ENCODE data around the gene MED12L. TPM values are rescaled to one million over a fixed set of nuclear protein-coding genes. Genes with fewer than 3 reads are reported as not detected.

MED12L gene
- total and polyA plus RNA-seq, 5 donors = 0.25 to 1.2 (median 0.71) TPM

GRCh38 chr3:151119188-151119587 lies 33.7 kb downstream of the MED12L start:
- 88% methylated on average over 2 of the region's 2 CpGs for WGBS
- ATAC-seq (no peak), DNase-seq (no peak)
- no peak overlapping the region for H3K4me3 ChIP-seq (ENCODE audit: low read length)
- H3K27me3 ChIP-seq (ENCODE audit: control insufficient read depth, insufficient read depth) = no peaks in the 10 kb centered on the region
- no peaks in the 10 kb centered on the region for H3K9me3 ChIP-seq (ENCODE audit: control insufficient read depth, low read length)
- H3K4me1 ChIP-seq (ENCODE audit: control insufficient read depth, insufficient read depth, low read length) = no peaks in the 10 kb centered on the region
- intact Hi-C loops (cut with DNase I) = no loop called here
- no peak overlapping the region for H3K27ac ChIP-seq (ENCODE audit: low read length)

DNA sequence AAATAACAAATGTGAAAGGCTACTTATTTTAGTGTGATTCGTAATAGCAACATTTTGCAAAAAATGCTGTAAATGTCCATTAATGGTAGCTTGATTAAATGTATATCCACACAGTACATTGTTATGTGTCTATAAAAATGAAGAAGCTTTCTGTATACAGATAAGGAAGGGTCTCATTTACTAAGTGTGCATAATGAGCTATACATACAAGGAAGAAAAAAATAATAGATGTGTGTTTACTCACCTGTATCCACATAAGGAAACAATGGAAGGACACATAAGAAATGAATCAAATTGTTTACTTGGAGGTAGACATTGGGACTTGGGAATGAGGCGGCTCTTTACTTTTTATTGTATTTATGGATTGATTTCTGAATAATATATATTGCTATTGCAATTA lies 34.9 kb downstream of the MED12L start:
- ATAC-seq = no peak
- H3K9me3 ChIP-seq (ENCODE audit: control insufficient read depth, low read length) = no peaks in the 10 kb centered on the region
- H3K4me3 ChIP-seq (ENCODE audit: low read length) = no peak overlapping the region
- H3K27ac ChIP-seq (ENCODE audit: low read length) = no peak overlapping the region
- no peaks in the 10 kb centered on the region for H3K4me1 ChIP-seq (ENCODE audit: control insufficient read depth, insufficient read depth, low read length)
- WGBS = 96% methylated on average over 2 of the region's 2 CpGs
- no peak for DNase-seq
- no peaks in the 10 kb centered on the region for H3K27me3 ChIP-seq (ENCODE audit: control insufficient read depth, insufficient read depth)
- intact Hi-C loops (cut with DNase I) = no loop called here

DNA sequence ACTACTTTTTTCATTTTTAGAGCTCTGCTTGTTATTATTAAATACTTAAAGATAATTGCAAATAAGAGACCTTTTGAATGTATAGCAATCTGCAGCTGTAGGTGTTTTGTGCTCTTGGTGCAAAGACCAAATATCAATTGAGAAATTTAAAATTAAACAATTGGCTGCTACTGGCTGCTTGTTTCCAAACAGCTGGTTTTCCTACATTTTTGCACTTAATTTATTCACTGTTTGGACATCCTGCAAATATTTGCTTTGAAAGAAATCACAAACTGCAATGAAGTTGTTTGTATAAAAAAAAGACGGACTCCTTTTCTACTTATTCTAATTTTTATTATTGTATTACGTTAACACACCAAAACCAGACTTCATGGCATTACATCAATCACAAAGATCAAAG lies 35.6 kb downstream of the MED12L start:
- no peak overlapping the region for H3K27ac ChIP-seq (ENCODE audit: low read length)
- WGBS = 97% methylated on average over 2 of the region's 2 CpGs
- intact Hi-C loops (cut with DNase I) = no loop called here
- no peaks in the 10 kb centered on the region for H3K9me3 ChIP-seq (ENCODE audit: control insufficient read depth, low read length)
- no peaks in the 10 kb centered on the region for H3K27me3 ChIP-seq (ENCODE audit: control insufficient read depth, insufficient read depth)
- no peaks in the 10 kb centered on the region for H3K4me1 ChIP-seq (ENCODE audit: control insufficient read depth, insufficient read depth, low read length)
- DNase-seq (no peak), ATAC-seq (no peak)
- no peak overlapping the region for H3K4me3 ChIP-seq (ENCODE audit: low read length)

DNA sequence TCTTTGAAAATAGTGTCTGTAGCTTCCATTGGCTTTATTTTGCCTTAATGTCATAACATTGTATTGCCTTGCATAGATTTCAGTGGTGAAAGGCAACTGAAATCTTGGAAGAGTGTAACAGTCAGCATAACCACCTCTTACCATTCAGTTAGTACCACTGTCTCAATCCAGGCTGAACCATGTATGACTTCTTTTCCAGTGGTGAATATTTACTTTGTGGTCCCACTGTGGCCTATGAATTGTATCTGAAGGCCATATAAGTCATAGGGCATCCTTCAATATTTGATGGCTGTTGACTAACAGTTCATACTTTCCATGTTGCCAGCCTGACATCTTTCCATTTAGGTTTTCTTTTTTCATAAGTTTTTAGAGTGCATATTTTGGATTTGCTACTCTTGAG lies 38.4 kb downstream of the MED12L start:
- Histone ChIP-seq H3K9me3 (ENCODE audit: control insufficient read depth, low read length) (no peaks in the 10 kb centered on the region), H3K27ac (ENCODE audit: low read length) (no peak overlapping the region), H3K4me3 (ENCODE audit: low read length) (no peak overlapping the region), H3K4me1 (ENCODE audit: control insufficient read depth, insufficient read depth, low read length) (no peaks in the 10 kb centered on the region), H3K27me3 (ENCODE audit: control insufficient read depth, insufficient read depth) (no peaks in the 10 kb centered on the region)
- no peak for DNase-seq
- no peak for ATAC-seq
- intact Hi-C loops (cut with DNase I) = no loop called here

DNA sequence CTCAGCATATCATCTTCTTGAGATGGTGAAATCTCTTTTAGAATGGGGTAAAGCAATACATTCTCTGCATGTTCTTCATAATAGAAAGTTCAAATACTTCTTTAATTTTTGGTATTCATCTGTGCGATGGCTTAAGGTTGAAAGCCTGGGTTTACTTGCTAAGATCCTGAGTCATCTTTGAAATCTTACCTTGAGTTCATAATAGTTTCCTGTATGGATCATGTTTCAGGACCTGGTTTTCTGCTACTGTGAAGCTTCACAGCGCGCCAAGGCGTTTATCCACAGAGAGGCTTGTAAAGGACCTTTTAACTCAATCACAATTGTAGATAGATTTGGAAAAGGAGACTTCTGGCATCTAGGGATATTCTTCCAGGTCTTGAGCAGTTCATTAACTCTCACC lies 39.0 kb downstream of the MED12L start:
- no peaks in the 10 kb centered on the region for H3K9me3 ChIP-seq (ENCODE audit: control insufficient read depth, low read length)
- H3K4me3 ChIP-seq (ENCODE audit: low read length) = no peak overlapping the region
- intact Hi-C loops (cut with DNase I) = no loop called here
- ATAC-seq (no peak), DNase-seq (no peak)
- H3K27ac ChIP-seq (ENCODE audit: low read length) = no peak overlapping the region
- H3K27me3 ChIP-seq (ENCODE audit: control insufficient read depth, insufficient read depth) = no peaks in the 10 kb centered on the region
- no peaks in the 10 kb centered on the region for H3K4me1 ChIP-seq (ENCODE audit: control insufficient read depth, insufficient read depth, low read length)
- 97% methylated on average over 4 of the region's 4 CpGs for WGBS

- Histone ChIP-seq H3K9me3 (ENCODE audit: control insufficient read depth, low read length) (no peaks in the 10 kb centered on the region), H3K27me3 (ENCODE audit: control insufficient read depth, insufficient read depth) (no peaks in the 10 kb centered on the region), H3K27ac (ENCODE audit: low read length) (no peak overlapping the region), H3K4me3 (ENCODE audit: low read length) (no peak overlapping the region), H3K4me1 (ENCODE audit: control insufficient read depth, insufficient read depth, low read length) (no peaks in the 10 kb centered on the region)
- DNase-seq (no peak), ATAC-seq (no peak)
- 94% methylated on average over 8 of the region's 8 CpGs for WGBS
- intact Hi-C loops (cut with DNase I) = no loop called here
Observed at GRCh38 chr3:151130428-151130827, 45.0 kb downstream of the MED12L start.

DNA sequence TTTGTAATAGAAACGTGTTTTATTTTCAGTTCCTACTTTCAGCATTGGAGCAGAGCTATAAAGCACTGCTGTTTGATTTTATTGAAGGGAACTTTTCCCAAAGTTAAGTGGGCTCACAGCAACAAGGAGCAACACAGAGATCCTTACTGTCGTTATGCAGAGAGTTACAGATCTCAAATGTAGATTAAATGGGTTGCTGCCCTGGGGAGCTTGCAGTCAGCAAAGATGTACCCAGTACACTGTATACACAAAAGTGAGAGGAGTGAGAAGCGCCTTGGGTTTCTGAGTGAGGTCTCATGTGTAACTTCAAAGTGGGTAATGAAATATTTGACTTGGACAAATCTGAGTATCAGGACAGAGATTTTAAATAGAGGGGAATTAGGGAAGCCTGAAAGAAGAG lies 47.7 kb downstream of the MED12L start:
- no peak for DNase-seq
- Histone ChIP-seq H3K4me3 (ENCODE audit: low read length) (no peak overlapping the region), H3K9me3 (ENCODE audit: control insufficient read depth, low read length) (no peaks in the 10 kb centered on the region), H3K27me3 (ENCODE audit: control insufficient read depth, insufficient read depth) (no peaks in the 10 kb centered on the region), H3K4me1 (ENCODE audit: control insufficient read depth, insufficient read depth, low read length) (no peaks in the 10 kb centered on the region), H3K27ac (ENCODE audit: low read length) (no peak overlapping the region)
- ATAC-seq = no peak
- 56% methylated on average over 3 of the region's 3 CpGs for WGBS
- intact Hi-C loops (cut with DNase I) = no loop called here

- no peaks in the 10 kb centered on the region for H3K27me3 ChIP-seq (ENCODE audit: control insufficient read depth, insufficient read depth)
- WGBS = 64% methylated on average over 8 of the region's 8 CpGs
- no peak for ATAC-seq
Observed at GRCh38 chr3:151133917-151134450, 48.5 kb downstream of the MED12L start.

GRCh38 chr3:151135541-151136337 lies 50.3 kb downstream of the MED12L start:
- Histone ChIP-seq H3K27me3 (ENCODE audit: control insufficient read depth, insufficient read depth) (no peaks in the 10 kb centered on the region), H3K9me3 (ENCODE audit: control insufficient read depth, low read length) (no peaks in the 10 kb centered on the region), H3K27ac (ENCODE audit: low read length) (no peak overlapping the region), H3K4me1 (ENCODE audit: control insufficient read depth, insufficient read depth, low read length) (no peaks in the 10 kb centered on the region), H3K4me3 (ENCODE audit: low read length) (no peak overlapping the region)
- intact Hi-C loops (cut with DNase I) = no loop called here
- ATAC-seq = no peak
- WGBS = 62% methylated on average over 5 of the region's 5 CpGs
- no peak for DNase-seq

More at GRCh38 chr3:151133917-151134450, 48.5 kb downstream of the MED12L start:
- Histone ChIP-seq H3K4me3 (ENCODE audit: low read length) (no peak overlapping the region), H3K9me3 (ENCODE audit: control insufficient read depth, low read length) (no peaks in the 10 kb centered on the region), H3K4me1 (ENCODE audit: control insufficient read depth, insufficient read depth, low read length) (no peaks in the 10 kb centered on the region), H3K27ac (ENCODE audit: low read length) (no peak overlapping the region)
- intact Hi-C loops (cut with DNase I) = no loop called here
- DNase-seq = no peak

- 74% methylated on average over 5 of the region's 5 CpGs for WGBS
- Histone ChIP-seq H3K4me1 (ENCODE audit: control insufficient read depth, insufficient read depth, low read length) (peaks cover 2% of the 10 kb centered on the region), H3K9me3 (ENCODE audit: control insufficient read depth, low read length) (no peaks in the 10 kb centered on the region), H3K27me3 (ENCODE audit: control insufficient read depth, insufficient read depth) (no peaks in the 10 kb centered on the region), H3K4me3 (ENCODE audit: low read length) (no peak overlapping the region), H3K27ac (ENCODE audit: low read length) (no peak overlapping the region)
- intact Hi-C loops (cut with DNase I) = loop anchor here in 3 of 4 donors (10.0 kb wide), 2 partner anchors 358 to 418 kb away; no protein-coding TSS in a partner anchor
- ATAC-seq (no peak), DNase-seq (no peak)
Observed at GRCh38 chr3:151142929-151143328, 57.5 kb downstream of the MED12L start.

DNA sequence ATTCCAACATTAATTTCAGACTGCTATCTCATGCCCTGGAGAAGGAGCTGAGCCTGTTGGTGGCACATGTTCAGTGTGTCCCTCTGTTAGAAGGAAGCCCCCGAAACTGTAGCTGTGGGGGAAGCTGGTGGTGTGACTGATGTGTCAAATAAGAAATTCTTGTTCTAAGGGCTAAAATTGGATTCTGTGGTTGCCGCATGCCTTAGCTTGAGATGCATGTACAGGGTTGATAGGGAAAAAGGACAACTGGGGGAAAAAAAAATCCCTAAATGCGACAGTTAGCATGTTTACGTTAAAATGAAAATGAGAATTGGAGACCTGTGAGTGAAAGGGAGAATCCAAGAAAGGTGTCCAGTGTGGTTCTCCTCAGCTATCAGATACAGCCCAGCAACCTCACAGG lies 58.6 kb downstream of the MED12L start:
- no peak overlapping the region for H3K27ac ChIP-seq (ENCODE audit: low read length)
- no peaks in the 10 kb centered on the region for H3K27me3 ChIP-seq (ENCODE audit: control insufficient read depth, insufficient read depth)
- intact Hi-C loops (cut with DNase I) = loop anchor here in 3 of 4 donors (10.0 kb wide), 2 partner anchors 359 to 419 kb away; no protein-coding TSS in a partner anchor
- H3K4me1 ChIP-seq (ENCODE audit: control insufficient read depth, insufficient read depth, low read length) = peaks cover 2% of the 10 kb centered on the region
- no peaks in the 10 kb centered on the region for H3K9me3 ChIP-seq (ENCODE audit: control insufficient read depth, low read length)
- no peak overlapping the region for H3K4me3 ChIP-seq (ENCODE audit: low read length)
- ATAC-seq (no peak), DNase-seq (no peak)
- WGBS = 85% methylated on average over 4 of the region's 4 CpGs

All from right cardiac atrium (tissue), 5 donors.